Cardiac muscle cell (in vitro differentiated cells and primary cell): ENCODE results near the gene IGHMBP2. TPM values are rescaled to one million over a fixed set of nuclear protein-coding genes. Genes with fewer than 3 reads are reported as not detected.

ENCODE experiments used
- DNase-seq, 2 donors: peaks; one replicate each; pipeline versions ENCODE4 v3.0.0 to v3.0.0-alpha.2; 2010 to 2017; ENCODE audit warnings: low read depth in 1 of 2, low spot score in 1 of 2
- H3K27ac ChIP-seq: fragments of 200-600 bp; sonication (generic); 2 replicates; pipeline ENCODE4 v1.5.1; 2016
- H3K27me3 ChIP-seq: fragments of 200-600 bp; sonication (generic); 2 replicates; pipeline ENCODE4 v1.6.0; 2016; ENCODE audit warnings: control low read depth
- H3K36me3 ChIP-seq: fragments of 200-600 bp; sonication (generic); 2 replicates; pipeline ENCODE4 v1.5.1; 2016; ENCODE audit warnings: control low read depth
- H3K4me1 ChIP-seq: fragments of 200-600 bp; sonication (generic); 2 replicates; pipeline ENCODE4 v1.8.1; 2017; ENCODE audit warnings: low read depth, mild to moderate bottlenecking, mixed run types
- H3K4me3 ChIP-seq: fragments of 200-600 bp; sonication (generic); 2 replicates; pipeline ENCODE4 v1.5.1; 2016; ENCODE audit warnings: mild to moderate bottlenecking
- H3K9me3 ChIP-seq: fragments of 200-600 bp; sonication (generic); 2 replicates; pipeline ENCODE4 v1.5.1; 2017; ENCODE audit warnings: low read depth, mild to moderate bottlenecking, control low read depth
- CTCF ChIP-seq: IDR thresholded peaks from 2 replicates; pipeline ENCODE4 v1.5.1; 2012; ENCODE audit warnings: low read depth, mild to moderate bottlenecking, low read length
- polyA plus RNA-seq: library from polyadenylated mRNA; unstranded; fragments of >200 nt; fragmentation: Nextera tagmentation; extraction: Ambion mirVana; gene quantifications from 2 replicates; pipeline ENCODE4 v1.2.1, GENCODE V29; 2016
- total RNA-seq: library from RNA; depleted of rRNA; stranded (reverse); fragments of >200 nt; gene quantifications from 2 replicates; pipeline ENCODE4 v1.2.3, GENCODE V29; 2016

The IGHMBP2 gene
- total and polyA plus RNA-seq, 2 experiments from 2014 or later = 20.9 to 21.7 TPM

DNA sequence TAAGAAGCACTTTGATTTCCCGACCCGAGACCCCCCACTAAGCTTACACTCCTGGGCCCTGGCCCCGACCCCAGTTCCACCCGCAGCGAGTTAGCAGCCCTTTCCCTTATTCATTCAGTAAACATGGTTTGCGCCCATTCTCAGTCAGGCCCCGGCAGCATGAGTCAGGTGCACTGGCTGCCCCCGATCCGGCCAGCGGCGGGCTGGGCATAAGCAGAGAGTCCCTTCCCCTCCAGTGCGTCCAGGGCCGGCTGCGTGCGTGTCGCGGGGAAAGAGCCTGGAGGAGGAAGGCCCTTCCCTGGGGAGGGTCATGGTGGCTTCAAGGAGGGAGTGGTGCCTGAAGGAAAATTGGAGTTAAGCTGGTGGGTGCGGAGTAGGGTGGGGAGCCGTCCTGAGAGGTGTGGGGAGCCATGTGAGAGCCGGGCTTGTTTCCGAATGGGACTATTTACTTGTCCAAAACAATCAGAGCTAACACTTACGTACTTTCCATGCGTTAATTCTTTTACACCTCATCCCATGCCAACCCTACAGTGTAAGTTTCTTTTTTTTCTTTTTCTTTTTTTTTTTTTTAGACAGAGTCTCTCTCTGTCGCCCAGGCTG is 657 bp downstream of the IGHMBP2 start:
- Histone ChIP-seq H3K27ac (peak overlapping the region; percentile 78), H3K27me3 (no peaks in the 10 kb centered on the region), H3K9me3 (no peaks in the 10 kb centered on the region), H3K4me3 (peak overlapping the region; percentile 75), H3K36me3 (peaks cover 8% of the 10 kb centered on the region), H3K4me1 (peaks cover 8% of the 10 kb centered on the region)
- TF ChIP-seq CTCF = no peak
- DNase-seq = peak; percentile 20 to 33

- H3K4me3 ChIP-seq = no peak overlapping the region
- no peak for DNase-seq
- no peak for TF ChIP-seq CTCF
Observed at GRCh38 chr11:68905421-68906360, 2.0 kb downstream of the IGHMBP2 start.

GRCh38 chr11:68908273-68908672 is 4.6 kb downstream of the IGHMBP2 start:
- Histone ChIP-seq H3K27me3 (no peaks in the 10 kb centered on the region), H3K4me3 (no peak overlapping the region), H3K27ac (no peak overlapping the region), H3K36me3 (peaks cover 20% of the 10 kb centered on the region), H3K4me1 (peaks cover 4% of the 10 kb centered on the region), H3K9me3 (no peaks in the 10 kb centered on the region)
- no peak for TF ChIP-seq CTCF
- no peak for DNase-seq

More at GRCh38 chr11:68905421-68906360, 2.0 kb downstream of the IGHMBP2 start:
- H3K27me3 ChIP-seq = no peaks in the 10 kb centered on the region
- H3K36me3 ChIP-seq = peaks cover 5% of the 10 kb centered on the region
- H3K9me3 ChIP-seq = no peaks in the 10 kb centered on the region
- no peak overlapping the region for H3K27ac ChIP-seq
- peaks cover 8% of the 10 kb centered on the region for H3K4me1 ChIP-seq

DNA sequence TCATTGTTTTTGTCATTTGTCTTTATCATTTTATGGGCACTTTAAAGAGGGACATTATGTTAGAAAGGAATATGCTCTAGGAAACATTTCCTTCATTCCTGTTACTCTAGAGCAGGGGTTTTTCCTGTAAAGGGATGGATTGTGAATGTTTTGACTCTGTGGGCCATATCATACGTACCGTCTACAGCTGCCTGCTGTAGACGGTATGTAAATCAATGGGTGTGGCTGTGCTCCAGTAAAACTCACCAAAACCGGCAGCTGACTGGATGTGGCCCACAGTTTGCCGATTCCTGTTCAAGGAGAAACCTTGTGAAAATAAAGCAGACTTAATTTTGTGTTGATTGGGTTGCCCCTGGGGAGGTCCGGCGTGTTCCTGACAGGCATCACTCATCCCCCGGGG is 7.3 kb downstream of the IGHMBP2 start:
- H3K9me3 ChIP-seq = no peaks in the 10 kb centered on the region
- no peak overlapping the region for H3K4me3 ChIP-seq
- no peak overlapping the region for H3K27ac ChIP-seq
- no peaks in the 10 kb centered on the region for H3K4me1 ChIP-seq
- H3K27me3 ChIP-seq = no peaks in the 10 kb centered on the region
- TF ChIP-seq CTCF = no peak
- H3K36me3 ChIP-seq = peaks cover 33% of the 10 kb centered on the region
- DNase-seq = no peak

GRCh38 chr11:68911731-68912130 is 8.0 kb downstream of the IGHMBP2 start:
- TF ChIP-seq CTCF = no peak
- peaks cover 33% of the 10 kb centered on the region for H3K36me3 ChIP-seq
- DNase-seq = no peak

More at GRCh38 chr11:68911731-68912130, 8.0 kb downstream of the IGHMBP2 start:
- Histone ChIP-seq H3K9me3 (no peaks in the 10 kb centered on the region), H3K27ac (no peak overlapping the region), H3K4me1 (no peaks in the 10 kb centered on the region), H3K27me3 (no peaks in the 10 kb centered on the region), H3K4me3 (no peak overlapping the region)
